ENCODE data around the gene TLR3. TPM values are rescaled to one million over a fixed set of nuclear protein-coding genes. Genes with fewer than 3 reads are reported as not detected.
A peak's percentile ranks its signal among the peaks of the same experiment; 100 is the strongest.

TLR3 gene
- total RNA-seq, 1 donor from 2014 or later = not detected

- no peak for TF ChIP-seq CTCF (IDR thresholded peaks at IDR 0.05)
- intact Hi-C loops (cut with micrococcal nuclease) = no loop called here
- Mint-ChIP-seq H3K4me1 (peaks cover 8% of the 10 kb centered on the region), H3K27me3 (no peaks in the 10 kb centered on the region), H3K27ac (no peak overlapping the region), H3K9me3 (no peaks in the 10 kb centered on the region), H3K4me3 (no peak overlapping the region), H3K36me3 (ENCODE audit: low read depth) (no peaks in the 10 kb centered on the region)
- ChIA-PET CTCF (no interaction called here), POLR2A (no interaction called here)
- ATAC-seq (ENCODE audit: low read depth) (no peak), DNase-seq (no peak)
Observed at GRCh38 chr4:186132577-186133242, 63.8 kb downstream of the TLR3 start.

- peak; percentile 92 for ATAC-seq (ENCODE audit: low read depth)
- Mint-ChIP-seq H3K36me3 (ENCODE audit: low read depth) (no peaks in the 10 kb centered on the region), H3K9me3 (no peaks in the 10 kb centered on the region), H3K27me3 (peaks cover 2% of the 10 kb centered on the region), H3K27ac (peak overlapping the region; percentile 6), H3K4me1 (peaks cover 8% of the 10 kb centered on the region), H3K4me3 (peak overlapping the region; percentile 4)
- no peak for TF ChIP-seq CTCF (IDR thresholded peaks at IDR 0.05)
- ChIA-PET CTCF (interaction anchor here (0.8 kb wide), 1 partner anchor 66 kb away, joined by 3 read pairs; no protein-coding TSS in a partner anchor), POLR2A (interaction anchor here (0.7 kb wide), 1 partner anchor 57 kb away, joined by 3 read pairs; the partner anchor contains the start of gene CYP4V2)
- DNase-seq = no peak
- intact Hi-C loops (cut with micrococcal nuclease) = no loop called here
Observed at GRCh38 chr4:186134257-186134656, 65.3 kb downstream of the TLR3 start.

- ATAC-seq (ENCODE audit: low read depth) = no peak
- Mint-ChIP-seq H3K36me3 (ENCODE audit: low read depth) (no peaks in the 10 kb centered on the region), H3K27ac (no peak overlapping the region), H3K27me3 (peaks cover 2% of the 10 kb centered on the region), H3K9me3 (no peaks in the 10 kb centered on the region), H3K4me3 (no peak overlapping the region), H3K4me1 (peaks cover 8% of the 10 kb centered on the region)
- POLR2A ChIA-PET = interaction anchor here (0.7 kb wide), 1 partner anchor 56 kb away, joined by 3 read pairs; the partner anchor contains the start of gene CYP4V2
- TF ChIP-seq CTCF (IDR thresholded peaks at IDR 0.05) = no peak
- no peak for DNase-seq
- intact Hi-C loops (cut with micrococcal nuclease) = no loop called here
- CTCF ChIA-PET = interaction anchor here (1.2 kb wide), 1 partner anchor 495 kb away, joined by 5 read pairs; no protein-coding TSS in a partner anchor
Observed at GRCh38 chr4:186134861-186135260, 65.9 kb downstream of the TLR3 start.

- H3K27ac Mint-ChIP-seq = no peak overlapping the region
- CTCF ChIA-PET = interaction anchor here (0.6 to 2.5 kb wide), 8 partner anchors 9 to 636 kb away, joined by 3 to 16 read pairs (median 3); partner anchors contain the start of genes CYP4V2, FAM149A and TLR3
- no peak overlapping the region for H3K4me3 Mint-ChIP-seq
- no peak for TF ChIP-seq CTCF (IDR thresholded peaks at IDR 0.05)
- DNase-seq (no peak), ATAC-seq (ENCODE audit: low read depth) (peak; percentile 32)
- peaks cover 12% of the 10 kb centered on the region for H3K27me3 Mint-ChIP-seq
- POLR2A ChIA-PET = no interaction called here
- peaks cover 8% of the 10 kb centered on the region for H3K4me1 Mint-ChIP-seq
- H3K9me3 Mint-ChIP-seq = no peaks in the 10 kb centered on the region
- H3K36me3 Mint-ChIP-seq (ENCODE audit: low read depth) = no peaks in the 10 kb centered on the region
- intact Hi-C loops (cut with micrococcal nuclease) = loop anchor here (1.0 kb wide), 3 partner anchors 69 to 496 kb away; no protein-coding TSS in a partner anchor
Observed at GRCh38 chr4:186137196-186137794, 68.3 kb downstream of the TLR3 start.

Other genes with a start within 250 kb of the TLR3 start
- not detected in 2 replicates for gene FAM149A, start 35.5 kb downstream of the TLR3 start, total RNA-seq
- 7.7 and 9.5 TPM in 2 replicates for gene CYP4V2, start 122.4 kb downstream of the TLR3 start, total RNA-seq
- 0.16 TPM in 1 of 2 replicates, not detected in the other for gene KLKB1, start 158.4 kb downstream of the TLR3 start, total RNA-seq
- gene F11, start 197.0 kb downstream of the TLR3 start, total RNA-seq = not detected in 2 replicates

Data from activated B cell treated with CpG ODN at 0.5 μM for 24 hours (primary cell).